Measurements from ENCODE around the gene ACVR1B.

DNA sequence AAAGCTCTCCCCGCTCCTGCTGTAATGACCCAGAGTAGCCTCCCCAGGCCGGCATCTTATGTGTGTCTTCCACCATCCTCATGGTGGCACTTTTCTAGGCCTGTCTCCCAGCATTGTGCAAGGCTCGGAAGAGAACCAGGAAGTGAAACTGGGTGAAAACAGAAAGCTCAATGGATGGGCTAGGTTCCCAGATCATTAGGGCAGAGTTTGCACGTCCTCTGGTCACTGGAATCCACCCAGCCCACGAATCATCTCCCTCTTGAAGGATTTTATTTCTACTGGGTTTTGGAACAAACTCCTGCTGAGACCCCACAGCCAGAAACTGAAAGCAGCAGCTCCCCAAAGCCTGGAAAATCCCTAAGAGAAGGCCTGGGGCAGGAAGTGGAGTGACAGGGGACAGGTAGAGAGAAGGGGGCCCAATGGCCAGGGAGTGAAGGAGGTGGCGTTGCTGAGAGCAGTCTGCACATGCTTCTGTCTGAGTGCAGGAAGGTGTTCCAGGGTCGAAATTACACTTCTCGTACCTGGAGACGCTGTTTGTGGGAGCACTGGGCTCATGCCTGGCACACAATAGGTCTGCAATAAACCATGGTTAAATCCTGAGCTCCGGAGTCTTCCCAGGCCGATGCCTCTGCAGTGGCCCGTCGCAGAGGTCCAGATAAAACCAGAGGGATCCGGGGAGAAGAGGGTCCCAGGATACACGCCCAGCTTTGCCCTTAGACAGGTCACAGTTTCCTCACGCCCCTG is 28.6 kb upstream of the ACVR1B start:
- TF ChIP-seq, protein P1, sequence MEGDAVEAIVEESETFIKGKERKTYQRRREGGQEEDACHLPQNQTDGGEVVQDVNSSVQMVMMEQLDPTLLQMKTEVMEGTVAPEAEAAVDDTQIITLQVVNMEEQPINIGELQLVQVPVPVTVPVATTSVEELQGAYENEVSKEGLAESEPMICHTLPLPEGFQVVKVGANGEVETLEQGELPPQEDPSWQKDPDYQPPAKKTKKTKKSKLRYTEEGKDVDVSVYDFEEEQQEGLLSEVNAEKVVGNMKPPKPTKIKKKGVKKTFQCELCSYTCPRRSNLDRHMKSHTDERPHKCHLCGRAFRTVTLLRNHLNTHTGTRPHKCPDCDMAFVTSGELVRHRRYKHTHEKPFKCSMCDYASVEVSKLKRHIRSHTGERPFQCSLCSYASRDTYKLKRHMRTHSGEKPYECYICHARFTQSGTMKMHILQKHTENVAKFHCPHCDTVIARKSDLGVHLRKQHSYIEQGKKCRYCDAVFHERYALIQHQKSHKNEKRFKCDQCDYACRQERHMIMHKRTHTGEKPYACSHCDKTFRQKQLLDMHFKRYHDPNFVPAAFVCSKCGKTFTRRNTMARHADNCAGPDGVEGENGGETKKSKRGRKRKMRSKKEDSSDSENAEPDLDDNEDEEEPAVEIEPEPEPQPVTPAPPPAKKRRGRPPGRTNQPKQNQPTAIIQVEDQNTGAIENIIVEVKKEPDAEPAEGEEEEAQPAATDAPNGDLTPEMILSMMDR (IDR thresholded peaks at IDR 0.05): no peak
- TF ChIP-seq POLR2A (IDR thresholded peaks at IDR 0.05) (no peak), POLR2AphosphoS5 (IDR thresholded peaks at IDR 0.05) (peak in 1 of 4 donors; percentile 42)
